NCI-H1092 (cell line): ENCODE data around the gene SERPINB7.
A peak's percentile ranks its signal among the peaks of the same experiment; 100 is the strongest.
"Not testable (repeated sequence)": the region's sequence is repeated elsewhere in the genome, so short reads cannot be mapped to it uniquely, and the experiment has no call there.

ENCODE experiments used
- DNase-seq: peaks from one replicate; lab custom pipeline; 2025; lab: John Stamatoyannopoulos, UW

The SERPINB7 gene, protein sequence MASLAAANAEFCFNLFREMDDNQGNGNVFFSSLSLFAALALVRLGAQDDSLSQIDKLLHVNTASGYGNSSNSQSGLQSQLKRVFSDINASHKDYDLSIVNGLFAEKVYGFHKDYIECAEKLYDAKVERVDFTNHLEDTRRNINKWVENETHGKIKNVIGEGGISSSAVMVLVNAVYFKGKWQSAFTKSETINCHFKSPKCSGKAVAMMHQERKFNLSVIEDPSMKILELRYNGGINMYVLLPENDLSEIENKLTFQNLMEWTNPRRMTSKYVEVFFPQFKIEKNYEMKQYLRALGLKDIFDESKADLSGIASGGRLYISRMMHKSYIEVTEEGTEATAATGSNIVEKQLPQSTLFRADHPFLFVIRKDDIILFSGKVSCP

DNA sequence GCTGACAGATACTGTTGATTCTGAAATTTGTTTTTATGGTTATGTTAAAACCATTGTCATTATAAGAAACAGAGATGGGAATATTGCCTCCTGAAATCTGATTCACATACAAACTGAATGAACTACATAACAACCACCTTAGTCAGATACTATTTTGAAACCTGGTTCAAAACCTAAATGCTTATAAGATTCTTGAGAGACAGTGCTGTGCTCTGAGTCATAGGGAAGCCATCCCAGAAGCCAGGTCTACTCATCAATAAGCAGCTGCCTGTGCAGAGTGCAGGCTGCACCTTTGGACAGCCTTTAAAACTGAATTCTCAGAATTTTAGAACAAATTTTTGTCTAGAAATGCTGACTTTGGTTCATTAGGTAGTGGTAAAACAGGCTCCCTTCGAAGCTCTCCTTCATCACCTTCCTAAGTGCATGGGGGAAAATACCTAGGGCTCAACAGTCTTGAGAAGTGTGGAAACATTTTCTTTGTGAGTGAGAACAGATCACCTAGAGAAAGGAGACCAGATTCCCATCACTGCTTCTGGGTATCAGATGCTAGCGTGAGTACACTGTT lies at the start of gene SERPINB7:
TSS of gene SERPINB7 (plus strand) at position 253 of the 565 bp plus-strand sequence. CDS start 6,955 bp downstream, outside the sequence.
- DNase-seq = no peak

DNA sequence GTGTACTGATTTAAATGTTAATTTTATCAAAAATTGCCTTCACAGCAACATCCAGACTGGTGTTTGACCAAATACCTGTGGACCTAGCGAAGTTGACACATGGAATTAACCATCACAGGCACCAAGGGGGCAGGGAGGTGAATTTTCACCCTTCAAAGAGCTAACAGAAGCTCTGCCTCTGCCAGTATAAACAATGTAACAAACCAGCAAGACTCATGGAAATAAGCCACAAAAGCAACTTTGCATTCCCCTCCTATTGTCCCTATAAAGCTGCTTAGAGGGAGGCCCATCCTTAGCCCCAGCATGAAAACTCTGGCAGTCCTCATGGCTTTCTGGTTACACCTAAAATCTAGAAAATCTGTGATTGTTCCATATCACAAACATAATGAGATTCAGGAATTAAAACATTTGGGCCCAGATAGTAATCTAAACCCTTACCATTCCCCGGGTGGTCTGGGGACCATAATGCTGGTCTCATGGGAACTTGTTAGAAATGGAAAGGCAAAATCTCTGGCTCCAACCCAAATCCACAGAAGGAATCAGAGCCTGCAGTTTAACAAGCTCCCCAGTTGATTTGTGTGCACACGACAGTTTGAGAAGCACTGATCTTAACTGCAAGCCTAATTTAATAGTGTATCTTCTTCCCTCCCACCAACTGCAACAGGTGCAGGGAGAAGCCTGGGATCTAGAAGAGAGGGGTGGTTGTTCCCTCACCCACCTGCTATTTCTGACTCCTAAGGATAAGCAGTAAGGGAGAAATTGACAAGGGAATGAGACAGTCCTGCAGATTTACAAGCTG lies 49.3 kb upstream of the SERPINB7 start:
- DNase-seq = peak; percentile 52

DNA sequence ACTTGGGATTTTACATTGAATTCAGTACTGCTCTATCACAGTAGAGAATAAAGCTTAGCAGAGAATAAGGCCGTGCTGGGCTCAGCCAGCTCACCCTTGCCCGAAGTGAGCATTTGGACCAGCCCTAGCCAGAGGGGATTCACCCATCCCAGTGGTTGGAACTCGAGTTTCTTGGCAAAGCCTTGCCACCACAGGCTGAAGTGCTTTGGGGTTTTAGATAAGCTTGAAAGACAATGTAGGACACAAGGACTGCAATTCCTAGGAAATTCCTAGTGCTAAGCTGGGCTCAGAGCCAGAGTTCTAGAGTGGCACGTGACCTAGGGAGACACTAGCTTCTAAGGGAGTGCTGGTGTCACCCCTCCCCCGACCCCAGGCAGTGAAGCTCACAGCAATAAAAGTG lies 44.4 kb upstream of the SERPINB7 start:
- no peak for DNase-seq

DNA sequence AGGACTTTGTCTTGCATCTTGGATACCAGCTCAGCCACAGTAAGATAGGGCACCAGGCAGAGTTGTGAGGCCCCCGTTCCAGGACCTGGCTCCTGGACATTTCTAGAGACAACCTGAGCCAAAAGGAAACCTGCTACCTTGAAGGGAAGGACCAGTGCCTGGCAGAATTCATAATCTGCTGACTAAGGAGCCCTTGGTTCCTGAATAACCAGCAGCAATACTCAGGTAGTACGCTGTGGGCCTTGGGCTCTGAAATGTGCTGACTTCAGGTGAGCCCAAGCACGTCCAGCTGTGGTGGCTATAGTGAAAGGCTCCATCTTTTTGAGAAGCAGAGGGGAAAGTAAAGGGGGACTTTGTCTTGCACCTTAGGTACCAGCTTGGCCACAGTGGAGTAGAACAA lies 44.0 kb upstream of the SERPINB7 start:
- DNase-seq = no peak

DNA sequence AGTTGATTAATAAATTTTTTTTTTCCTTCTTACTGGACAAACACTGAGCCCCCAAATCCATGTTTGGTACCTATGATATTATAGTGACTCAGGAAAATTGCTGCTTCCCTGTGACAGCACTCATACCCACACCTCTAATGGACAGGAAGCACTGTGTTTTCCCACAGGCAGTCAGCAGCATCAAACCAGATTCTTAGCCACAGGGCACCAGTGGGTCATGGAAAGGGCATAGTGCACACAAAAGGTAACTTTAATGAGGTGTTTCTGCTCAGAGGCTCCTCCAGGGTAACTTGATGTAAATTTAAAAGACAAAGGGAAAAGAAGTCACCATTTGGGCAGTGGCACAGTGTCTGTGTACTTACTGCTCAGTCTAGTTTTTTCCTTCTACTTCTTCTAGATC lies 38.3 kb upstream of the SERPINB7 start:
- DNase-seq = no peak

DNA sequence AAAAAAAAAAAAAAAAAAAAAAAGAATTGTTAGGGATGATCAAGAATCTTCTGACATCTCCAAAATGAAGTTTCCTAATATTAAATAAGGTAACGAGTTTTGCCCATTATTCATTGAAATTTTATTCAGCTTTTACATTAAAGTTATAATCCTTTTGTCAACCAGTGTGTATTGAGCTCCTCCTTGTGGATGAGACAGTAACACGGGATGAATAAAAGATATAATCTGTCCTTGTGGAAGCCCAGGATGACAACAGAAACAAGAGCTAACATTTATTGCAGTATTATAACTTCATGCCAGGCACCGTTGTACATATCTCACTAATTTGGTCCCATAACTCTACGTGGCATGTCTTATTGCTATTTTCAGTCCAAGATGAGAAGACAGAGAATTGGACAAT lies 33.4 kb upstream of the SERPINB7 start:
- peak; percentile 11 for DNase-seq

DNA sequence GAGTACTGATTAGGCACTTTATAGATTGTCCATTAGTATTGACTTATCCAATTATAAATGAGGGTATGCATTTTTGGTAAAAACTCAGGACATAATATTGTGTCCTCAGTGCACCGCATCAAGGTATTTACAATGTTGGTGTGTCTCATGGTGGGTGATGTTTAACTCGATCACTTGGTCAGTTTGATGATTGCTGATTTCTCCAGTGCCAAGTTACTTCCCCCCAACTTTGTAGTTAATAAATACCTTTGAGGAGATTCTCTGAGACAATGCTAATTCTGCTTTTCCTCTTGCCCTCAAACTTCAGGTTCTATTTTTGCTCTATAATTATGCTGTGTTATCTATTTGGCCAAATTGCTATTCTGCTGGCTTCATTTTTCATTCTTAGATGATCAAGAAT lies 28.2 kb upstream of the SERPINB7 start:
- DNase-seq = no peak

DNA sequence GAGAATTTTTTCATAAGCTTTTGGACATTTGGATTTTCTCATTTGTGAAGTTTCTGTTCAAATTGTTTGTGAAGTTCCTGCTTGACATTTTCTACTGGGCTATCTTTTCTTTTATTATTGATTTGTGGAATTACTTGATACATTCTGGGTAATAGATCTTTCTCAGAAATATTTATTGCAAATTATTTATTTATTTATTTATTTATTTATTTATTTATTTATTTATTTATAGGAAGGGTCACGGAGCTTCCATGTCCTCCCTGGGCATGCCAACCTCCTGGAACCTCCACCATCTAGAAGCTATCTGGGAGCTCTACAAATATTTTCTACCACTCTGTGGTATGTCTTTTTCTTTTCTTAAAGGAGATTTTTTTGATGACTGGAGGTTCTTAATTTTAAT lies 25.7 kb upstream of the SERPINB7 start:
- no peak for DNase-seq

DNA sequence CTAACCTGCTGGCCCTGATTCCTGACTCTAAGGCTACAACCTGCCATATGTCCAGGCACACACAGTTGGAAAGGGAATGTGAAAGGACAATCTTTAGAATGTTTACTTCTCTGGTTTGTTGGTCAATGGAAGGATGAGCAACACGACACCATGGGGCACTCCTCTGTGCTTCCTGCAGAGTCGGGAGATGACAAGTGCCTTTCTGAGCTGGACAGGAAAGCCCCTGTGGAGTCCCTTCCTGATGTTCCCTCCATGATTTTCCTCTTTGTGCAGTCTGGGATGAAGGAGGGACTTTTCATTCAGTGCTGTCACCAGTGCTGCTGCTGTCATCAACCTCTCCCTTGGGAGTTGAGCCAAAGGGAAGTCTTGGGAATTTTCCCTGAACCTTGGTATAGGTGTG lies 22.6 kb upstream of the SERPINB7 start:
- DNase-seq = no peak

DNA sequence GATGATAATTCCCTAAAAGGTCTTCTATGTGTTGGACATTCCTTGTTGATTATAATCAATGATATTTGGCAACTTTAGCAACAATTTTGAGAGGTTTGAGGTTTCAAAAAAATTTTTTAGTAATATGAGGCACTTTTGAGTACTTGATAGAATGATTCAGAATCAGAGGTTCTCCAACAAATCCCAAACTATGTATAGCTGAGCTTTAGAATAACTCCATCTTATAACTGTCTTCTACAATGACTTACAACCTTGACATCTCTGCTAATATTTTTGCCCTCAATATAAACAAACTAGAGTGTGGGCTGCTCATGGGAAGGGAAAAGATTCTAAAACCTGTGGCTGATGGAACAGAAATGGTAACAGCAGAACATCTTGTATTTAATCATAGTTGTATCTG lies 21.5 kb upstream of the SERPINB7 start:
- no peak for DNase-seq

DNA sequence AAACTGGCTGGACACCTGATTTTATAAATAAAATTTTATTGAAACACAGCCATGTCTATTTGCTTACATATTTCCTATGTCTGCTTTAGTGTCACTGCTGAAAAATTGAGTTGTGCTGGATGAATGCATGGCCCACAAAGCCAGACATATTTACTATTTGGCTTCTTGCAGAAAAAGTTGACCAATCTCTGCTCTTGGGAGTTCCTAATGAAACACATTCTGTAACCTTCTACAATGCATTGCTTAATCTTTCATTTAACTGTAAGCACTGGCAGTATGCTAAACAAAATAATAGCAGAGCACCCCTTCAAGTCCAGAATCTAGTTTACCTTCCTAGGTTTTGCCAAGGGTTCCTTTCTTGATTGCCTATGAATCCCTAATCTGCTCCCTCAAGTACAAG lies 17.7 kb upstream of the SERPINB7 start:
- no peak for DNase-seq

DNA sequence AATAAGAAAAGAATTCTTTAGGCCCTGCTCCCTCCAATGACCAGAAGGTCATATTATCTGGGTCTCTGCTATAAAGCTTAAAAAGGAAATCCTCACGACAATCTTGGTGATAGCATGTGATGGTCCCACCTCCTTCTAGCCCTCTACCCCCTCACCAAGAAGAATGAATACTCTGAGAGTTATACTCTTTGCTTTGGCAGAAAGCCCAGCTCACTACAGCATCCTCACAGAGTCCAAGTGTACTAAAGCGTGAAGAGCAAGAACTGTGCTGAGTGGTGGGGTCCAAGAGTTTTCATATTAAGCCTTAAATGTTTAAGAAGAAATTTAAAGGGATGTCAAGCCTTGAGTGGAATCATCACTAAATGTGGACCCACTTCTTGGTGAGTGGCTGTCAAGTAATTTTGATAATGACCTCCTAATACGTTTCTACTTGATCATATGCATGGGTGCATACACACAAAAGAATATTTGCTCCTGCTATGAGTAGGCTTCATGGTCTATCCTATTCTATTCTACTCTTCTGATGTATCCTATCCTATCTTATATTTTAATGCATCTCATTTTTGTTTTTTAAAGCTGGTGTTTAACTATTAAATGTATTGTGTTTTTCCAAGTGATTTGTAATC lies 16.5 kb upstream of the SERPINB7 start:
- peak; percentile 40 for DNase-seq

DNA sequence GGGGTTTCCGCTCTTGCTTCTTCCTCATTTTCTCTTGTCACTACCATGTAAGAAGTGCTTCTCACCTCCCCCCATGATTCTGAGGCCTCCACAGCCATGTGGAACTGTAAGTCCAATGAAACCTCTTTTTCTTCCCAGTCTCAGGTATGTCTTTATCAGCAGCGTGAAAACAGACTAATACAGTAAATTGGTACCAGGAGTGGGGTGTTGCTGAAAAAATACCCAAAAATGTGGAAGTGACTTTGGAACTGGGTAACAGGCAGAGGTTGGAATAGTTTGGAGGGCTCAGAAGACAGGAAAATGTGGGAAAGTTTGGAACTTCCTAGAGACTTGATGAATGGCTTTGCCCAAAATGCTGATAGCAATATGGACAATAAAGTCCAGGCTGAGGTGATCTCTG lies 15.4 kb upstream of the SERPINB7 start:
- DNase-seq = not testable (repeated sequence)

DNA sequence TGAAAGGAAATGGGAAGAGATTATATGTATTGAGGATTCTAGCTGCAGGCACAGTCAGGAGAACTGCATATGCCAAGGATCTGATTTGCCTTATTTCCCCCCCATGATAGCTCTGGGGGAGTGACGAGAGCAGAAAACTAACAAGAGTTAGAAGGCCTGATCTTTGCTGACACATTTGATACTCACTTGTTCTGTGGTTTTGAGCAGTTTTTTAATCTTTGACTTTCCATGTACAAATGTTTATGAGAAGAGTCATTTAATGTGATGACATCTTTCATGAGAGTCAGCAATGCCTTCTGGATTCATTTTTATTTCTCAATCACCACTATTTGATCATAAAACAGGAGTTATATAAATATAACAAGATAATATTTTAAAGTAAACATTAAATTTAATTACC lies 12.7 kb upstream of the SERPINB7 start:
- DNase-seq = no peak

DNA sequence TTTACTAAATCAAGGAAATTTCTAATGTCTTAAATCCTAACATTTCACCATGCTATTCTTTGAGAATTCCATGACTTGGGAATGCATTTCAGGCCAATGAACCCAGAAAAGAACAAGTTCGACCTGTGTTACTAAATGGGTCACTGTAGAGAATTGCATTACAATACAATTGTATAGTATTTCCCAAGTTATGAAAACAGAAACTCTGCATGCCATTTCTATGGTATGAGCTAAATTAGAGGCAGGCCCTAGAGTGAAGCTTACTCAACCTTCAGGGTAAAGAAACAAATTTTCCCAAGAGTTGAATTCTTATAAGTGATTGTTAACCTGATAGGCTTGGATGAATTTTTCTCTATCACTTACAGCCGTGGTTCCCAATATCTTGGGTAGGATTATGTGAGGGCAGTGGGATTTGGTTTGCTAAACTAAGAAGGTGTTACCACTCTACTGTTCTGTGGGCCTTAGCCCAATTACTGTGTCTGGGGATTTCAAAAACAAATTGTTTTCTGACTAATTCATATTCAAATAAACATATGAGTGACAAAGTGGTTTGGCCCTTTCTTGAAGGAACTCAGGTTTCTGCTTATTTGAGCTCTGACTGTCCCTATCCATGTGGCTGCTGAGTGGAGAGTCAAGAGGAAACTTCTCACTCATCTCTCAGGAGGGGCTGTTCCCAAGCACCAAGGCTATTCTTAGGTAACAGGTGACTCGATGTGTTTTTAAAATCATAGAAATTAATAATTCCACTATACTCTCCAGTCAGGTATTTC lies 11.2 kb upstream of the SERPINB7 start:
- no peak for DNase-seq

DNA sequence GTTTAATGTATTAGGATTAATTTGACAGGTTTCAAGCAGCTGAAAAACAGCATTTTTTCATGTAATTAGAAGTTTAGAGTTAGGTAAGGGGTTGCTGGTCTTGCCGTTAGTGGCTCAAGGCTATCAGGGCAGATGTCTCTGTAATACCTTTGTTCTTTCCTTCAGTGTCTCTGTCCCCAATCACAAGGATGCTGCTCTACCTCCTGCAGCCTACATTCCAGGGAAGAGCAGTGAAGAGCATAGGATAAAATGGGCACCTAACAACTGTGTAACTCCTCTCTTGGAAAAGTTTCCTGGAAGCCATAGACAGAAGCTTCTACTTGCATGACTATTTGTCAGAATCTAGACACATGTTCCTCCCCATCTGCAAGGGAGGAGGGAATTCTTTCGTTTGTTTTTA lies 9.4 kb upstream of the SERPINB7 start:
- DNase-seq = no peak

DNA sequence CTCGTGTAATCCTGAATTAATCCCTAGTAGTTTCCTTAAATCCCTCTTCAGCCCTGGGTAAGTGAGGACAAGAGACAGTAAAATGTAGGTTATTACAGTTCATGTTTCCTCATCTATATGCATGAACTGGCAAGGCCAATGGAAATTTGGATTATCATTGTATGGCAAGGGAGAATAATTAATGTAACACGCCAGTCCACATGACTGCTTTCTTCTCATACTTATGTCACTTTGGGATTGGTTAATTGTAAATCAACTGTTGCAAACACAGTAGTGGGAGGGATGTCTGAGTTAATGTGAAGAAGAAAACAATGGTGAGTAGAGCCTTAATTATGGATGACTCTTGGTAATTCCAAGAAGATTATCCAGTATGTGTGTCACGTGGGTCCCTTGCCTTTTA lies 1.7 kb upstream of the SERPINB7 start:
- no peak for DNase-seq

DNA sequence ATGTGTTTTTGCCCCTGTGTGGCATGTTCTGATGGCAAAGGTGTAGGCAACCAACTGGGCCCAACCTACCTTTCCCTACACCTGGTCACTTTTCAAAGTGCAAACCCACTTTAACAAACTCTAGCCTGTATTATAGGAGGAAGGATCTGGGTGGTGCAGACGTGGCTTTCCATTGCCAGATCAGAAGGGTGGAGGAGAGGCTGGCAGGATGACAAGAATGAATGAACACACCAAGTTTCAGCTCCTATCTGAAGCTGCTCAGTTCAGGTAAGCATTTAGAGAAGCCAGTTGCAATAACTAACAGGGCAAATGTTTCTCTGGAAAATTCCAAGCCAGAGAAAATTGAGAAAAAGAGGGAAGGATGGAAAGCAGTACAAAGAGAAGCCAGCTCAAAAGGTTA lies 707 bp upstream of the SERPINB7 start:
- no peak for DNase-seq

DNA sequence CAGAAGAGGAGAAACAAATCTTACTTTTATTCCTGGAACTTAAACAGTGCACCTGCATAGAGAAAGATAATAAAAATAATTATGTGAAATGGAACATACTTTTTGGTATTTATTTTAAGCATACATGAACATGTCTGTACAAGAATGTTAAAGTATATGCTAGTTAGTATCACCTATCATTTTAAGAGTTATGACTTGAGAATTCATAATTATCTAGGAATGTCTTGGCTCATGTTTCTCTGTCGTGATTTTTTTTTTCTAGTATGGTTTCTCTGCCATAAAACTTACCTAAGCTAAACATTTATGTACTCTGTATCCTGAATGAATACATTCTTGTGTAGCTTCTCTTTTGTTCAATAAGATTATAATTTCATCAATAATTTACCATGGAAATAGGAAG lies 4.2 kb downstream of the SERPINB7 start:
- no peak for DNase-seq

DNA sequence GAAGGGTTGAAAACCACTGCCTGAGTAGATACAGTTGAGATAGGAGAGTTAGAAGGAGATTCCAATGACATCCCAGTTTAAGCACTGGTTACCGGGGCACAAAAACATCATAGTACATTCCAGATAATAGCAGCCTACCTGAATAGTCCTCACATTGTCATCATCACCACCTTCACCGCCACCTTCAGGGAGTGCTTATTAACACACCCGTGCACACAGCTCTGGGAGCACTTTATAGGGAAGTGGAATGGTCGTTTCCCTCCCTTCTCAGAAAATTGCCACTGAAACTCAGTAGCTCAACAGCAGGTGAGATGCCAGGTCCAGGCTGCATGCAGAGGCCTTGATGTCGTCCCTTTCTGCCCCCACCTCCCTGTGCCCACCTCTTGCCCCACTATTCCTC lies 8.2 kb downstream of the SERPINB7 start:
- DNase-seq = no peak

DNA sequence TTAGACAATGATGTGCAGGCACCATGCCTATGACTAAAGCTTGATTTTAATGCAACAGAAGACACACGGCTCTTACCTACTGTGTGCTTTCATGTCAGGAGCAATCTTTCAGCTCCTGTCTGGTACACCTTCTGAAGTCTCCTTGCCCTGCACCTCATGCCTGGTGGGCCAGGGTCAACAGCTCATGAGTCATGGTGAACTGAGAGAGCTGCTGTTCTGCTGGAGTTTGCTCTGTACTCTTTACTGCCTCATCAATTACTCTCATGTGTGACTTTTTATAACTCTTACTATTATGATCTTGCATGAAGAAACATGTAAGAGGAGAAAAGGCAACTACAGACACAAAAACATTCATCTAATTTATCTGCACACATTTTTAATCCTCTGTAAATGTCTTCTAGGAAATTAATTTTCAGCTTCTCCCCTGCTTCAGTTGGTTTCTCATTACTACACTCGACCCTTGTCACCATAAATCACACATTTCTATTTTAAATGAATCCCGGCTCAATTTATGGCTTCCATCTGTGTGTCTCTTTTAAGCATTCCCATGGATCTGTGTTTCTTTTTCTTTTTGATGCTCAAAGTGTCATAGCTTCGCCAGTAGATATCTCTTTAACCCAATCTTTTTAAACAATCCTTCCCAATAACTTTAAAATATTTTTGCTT lies 9.7 kb downstream of the SERPINB7 start:
- DNase-seq = no peak
